Gastrocnemius medialis (tissue), 4 donors: Measurements from ENCODE around the gene GPR37.

ENCODE experiments used
- POLR2A ChIP-seq, 2 donors: fragments of 450-650 bp; IDR thresholded peaks; one replicate each; pipeline ENCODE4 v1.6.1; 2017; ENCODE audit warnings: antibody characterized with exemption in 2 of 2, mild to moderate bottlenecking in 2 of 2, moderate library complexity in 2 of 2
- TF ChIP-seq, protein P1 (sequence below), 5 experiments: fragments of 450-650 bp in 3 of 5; fragments of 200-600 bp in 2 of 5; sonication (generic) in 2 of 5; IDR thresholded peaks in 4 of 5; conservative IDR thresholded peaks in 1 of 5; 1 replicate in 4 of 5; 2 replicates in 1 of 5; pipeline ENCODE4 v1.5.1; 2016 to 2019; ENCODE audit warnings: antibody characterized with exemption in 5 of 5, mild to moderate bottlenecking in 3 of 5, moderate library complexity in 3 of 5

- TF ChIP-seq, protein P1, sequence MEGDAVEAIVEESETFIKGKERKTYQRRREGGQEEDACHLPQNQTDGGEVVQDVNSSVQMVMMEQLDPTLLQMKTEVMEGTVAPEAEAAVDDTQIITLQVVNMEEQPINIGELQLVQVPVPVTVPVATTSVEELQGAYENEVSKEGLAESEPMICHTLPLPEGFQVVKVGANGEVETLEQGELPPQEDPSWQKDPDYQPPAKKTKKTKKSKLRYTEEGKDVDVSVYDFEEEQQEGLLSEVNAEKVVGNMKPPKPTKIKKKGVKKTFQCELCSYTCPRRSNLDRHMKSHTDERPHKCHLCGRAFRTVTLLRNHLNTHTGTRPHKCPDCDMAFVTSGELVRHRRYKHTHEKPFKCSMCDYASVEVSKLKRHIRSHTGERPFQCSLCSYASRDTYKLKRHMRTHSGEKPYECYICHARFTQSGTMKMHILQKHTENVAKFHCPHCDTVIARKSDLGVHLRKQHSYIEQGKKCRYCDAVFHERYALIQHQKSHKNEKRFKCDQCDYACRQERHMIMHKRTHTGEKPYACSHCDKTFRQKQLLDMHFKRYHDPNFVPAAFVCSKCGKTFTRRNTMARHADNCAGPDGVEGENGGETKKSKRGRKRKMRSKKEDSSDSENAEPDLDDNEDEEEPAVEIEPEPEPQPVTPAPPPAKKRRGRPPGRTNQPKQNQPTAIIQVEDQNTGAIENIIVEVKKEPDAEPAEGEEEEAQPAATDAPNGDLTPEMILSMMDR (IDR thresholded peaks at IDR 0.05 in 4 of 5, conservative IDR thresholded peaks at IDR 0.05 in 1 of 5) = no peak
- no peak for TF ChIP-seq POLR2A (IDR thresholded peaks at IDR 0.05)
Observed at GRCh38 chr7:124720195-124720594, 45.4 kb downstream of the GPR37 start.
